Peyer's patch (tissue), 4 donors: ENCODE data around the gene IRF2.

Experiments
- POLR2A ChIP-seq, 2 donors: fragments of 450-650 bp; IDR thresholded peaks; one replicate each; pipeline ENCODE4 v1.5.1; 2017; ENCODE audit warnings: antibody characterized with exemption in 2 of 2, mild to moderate bottlenecking in 2 of 2, moderate library complexity in 2 of 2
- TF ChIP-seq, protein P1 (sequence below), 6 experiments: fragments of 450-650 bp in 4 of 6; fragments of 200-600 bp in 2 of 6; sonication (generic) in 1 of 6; IDR thresholded peaks; one replicate each; pipeline ENCODE4 v1.5.1; 2017 to 2019; ENCODE audit warnings: antibody characterized with exemption in 6 of 6, mild to moderate bottlenecking in 3 of 6, moderate library complexity in 1 of 6

DNA sequence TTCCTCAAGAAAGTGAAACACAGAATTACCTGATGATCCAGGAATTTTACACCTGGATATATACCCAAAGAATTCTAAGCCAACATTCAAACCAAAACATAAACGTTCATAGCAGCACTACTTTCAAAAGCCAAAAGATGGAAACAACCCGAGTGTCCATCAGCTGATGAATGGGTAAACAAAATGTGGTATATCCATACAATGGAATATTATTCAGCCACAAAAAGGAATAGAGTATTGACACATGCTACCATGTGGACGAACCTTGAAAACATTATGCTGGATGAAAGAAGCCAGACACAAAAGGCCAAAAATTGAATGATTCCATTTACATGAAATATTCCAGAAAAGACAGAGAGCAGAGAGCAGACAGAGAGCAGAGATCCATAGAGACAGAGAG, 52.0 kb downstream of the IRF2 start:
- TF ChIP-seq, protein P1, sequence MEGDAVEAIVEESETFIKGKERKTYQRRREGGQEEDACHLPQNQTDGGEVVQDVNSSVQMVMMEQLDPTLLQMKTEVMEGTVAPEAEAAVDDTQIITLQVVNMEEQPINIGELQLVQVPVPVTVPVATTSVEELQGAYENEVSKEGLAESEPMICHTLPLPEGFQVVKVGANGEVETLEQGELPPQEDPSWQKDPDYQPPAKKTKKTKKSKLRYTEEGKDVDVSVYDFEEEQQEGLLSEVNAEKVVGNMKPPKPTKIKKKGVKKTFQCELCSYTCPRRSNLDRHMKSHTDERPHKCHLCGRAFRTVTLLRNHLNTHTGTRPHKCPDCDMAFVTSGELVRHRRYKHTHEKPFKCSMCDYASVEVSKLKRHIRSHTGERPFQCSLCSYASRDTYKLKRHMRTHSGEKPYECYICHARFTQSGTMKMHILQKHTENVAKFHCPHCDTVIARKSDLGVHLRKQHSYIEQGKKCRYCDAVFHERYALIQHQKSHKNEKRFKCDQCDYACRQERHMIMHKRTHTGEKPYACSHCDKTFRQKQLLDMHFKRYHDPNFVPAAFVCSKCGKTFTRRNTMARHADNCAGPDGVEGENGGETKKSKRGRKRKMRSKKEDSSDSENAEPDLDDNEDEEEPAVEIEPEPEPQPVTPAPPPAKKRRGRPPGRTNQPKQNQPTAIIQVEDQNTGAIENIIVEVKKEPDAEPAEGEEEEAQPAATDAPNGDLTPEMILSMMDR (IDR thresholded peaks at IDR 0.05), result no peak
- no peak for TF ChIP-seq POLR2A (IDR thresholded peaks at IDR 0.05)
